T1000 (cell line): ENCODE results near the gene TMEM154.

Experiments
- DNase-seq: peaks from one replicate; lab custom pipeline; 2025; ENCODE audit warnings: mixed read lengths; lab: John Stamatoyannopoulos, UW

The TMEM154 gene

DNA sequence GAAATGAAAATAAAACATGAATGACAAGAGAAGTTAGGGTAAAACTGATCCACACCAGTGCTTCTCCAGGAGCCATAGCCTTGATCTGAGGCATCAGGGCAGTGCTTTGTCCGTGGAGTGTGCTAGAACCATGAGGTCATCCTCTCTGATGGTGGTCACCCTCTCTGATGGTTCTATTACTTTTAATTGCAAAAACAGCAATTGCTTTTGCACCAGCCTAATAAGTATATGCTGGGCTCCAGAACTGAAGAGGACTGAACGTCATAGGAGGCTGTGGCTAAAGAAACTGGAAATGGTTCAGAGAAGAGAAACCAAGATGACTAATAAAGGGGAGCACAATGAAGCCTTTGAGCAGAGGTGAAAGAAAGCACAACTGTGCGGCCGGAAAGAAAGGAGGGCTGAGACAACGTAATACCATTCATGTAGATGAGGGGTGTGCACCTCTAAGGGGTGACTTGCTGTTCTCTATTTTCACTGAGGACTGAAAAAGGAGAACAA lies 17.0 kb upstream of the TMEM154 start:
- DNase-seq = no peak

DNA sequence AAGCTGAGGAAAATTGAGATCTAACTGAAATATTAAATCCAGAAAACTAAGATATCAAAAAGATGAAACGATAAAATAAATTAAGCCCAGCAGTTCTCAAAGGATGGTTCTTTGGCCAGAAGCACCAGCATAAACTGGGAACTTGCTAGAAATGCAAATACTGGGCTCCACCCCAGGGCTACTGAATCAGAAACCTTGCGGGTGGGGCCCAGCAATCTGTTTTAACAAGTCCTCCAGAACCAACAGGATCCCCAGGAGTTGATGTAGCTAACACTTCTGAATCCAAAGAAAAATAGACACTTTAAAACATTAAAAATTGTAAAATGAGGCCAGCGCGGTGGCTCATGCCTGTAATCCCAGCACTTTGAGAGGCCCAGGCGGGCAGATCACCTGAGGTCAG lies 14.1 kb upstream of the TMEM154 start:
- no peak for DNase-seq

DNA sequence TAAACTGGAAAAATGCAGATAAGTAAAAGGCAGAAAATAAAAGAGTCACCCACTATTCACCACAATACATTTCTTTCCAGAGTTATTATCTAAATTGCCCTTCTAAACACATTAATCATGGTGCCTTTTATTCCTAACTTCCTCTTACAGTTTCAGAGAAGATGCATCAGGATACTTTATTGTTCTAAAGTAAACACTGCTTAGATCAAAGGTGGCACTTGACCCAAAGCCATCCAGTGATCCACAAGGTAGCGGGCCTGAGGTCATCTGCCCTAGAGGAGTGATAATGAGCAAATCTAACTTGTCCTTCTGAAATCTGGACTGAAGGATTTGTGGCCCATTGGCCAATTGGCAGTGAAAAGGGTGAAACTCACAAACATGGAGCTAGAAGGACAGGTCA lies 12.0 kb upstream of the TMEM154 start:
- DNase-seq = no peak

DNA sequence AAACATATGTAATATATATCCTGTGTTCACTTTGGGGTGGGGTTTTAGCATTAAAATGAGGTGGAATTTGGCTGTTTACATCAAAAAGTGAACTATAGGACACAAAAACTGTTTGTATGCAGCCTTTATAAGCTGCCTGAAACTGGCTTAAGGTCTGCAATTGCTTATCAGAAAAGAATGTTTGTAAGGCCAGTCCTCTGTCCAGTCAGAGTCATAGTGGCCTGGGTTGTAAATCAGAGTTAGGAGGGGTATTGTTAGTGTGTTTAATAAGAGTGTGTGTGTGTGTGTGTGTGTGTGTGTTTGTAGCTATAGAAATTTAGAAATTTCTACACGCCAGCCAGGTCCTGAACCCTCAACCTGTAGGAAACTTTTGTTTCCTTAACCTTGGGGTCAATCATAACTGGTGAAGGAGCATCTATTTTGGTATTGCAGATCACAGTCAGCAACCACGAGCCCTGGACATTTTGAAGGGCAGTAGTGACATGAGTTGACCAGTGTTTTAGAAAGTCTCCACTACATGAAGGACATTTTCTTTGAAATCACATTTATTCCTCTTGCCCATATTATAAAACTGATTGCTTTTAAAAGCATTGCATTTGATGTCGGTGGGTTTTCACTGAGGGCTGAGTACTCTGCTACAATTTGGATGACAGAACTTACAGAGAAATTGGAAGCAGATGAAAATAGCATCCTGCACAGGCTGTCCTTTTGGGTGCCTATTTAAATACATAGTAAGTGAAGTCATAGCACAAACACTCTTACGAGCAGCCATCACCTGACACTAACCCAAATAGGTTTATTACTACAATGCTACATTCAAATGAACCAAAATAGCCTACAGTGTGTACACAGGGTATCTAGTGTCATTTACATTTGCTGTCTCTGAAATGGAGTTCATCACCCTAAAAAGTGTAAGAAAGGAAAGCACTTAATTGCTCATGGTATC lies 11.2 kb upstream of the TMEM154 start:
- no peak for DNase-seq

DNA sequence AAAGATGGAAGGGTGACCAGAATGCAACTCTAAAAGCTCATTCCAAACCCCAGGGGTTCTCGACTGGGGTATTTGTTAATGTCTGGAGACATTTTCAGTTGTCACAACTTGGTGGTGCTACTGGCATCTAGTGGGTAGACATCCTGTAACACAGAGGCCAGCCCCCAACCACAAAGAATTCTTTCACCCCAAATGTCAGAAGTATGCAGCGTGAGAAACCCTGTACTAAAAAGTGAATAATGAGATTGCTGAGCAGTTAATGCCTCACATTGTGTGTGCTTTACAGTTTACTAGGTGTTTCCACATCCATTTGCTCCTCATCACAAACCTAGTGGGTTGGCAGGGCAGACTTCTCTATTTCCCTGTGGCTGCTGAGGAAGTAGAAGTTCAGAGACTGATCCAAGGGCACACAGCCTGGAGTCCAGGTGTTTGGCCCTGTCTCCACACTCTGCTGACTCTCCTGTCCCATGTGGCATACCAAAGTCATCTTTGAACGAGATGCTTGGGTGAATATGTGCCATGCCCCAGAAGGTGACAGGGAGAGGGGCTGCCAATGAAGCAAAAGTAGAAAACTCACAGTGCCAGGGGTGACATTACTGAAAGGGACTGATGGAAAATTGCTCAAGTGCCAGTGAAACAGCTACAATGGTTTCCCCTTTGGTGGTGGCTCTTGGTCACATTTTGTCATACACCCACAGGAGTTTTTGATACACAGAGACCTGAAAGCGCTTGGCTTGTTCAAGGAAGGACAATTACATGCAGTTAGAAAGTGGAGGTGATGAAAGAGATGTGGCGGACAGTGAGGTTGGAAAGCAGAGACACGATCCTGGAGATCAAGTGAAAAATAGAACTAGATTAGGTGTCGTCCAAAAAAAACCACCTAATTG lies 10.1 kb upstream of the TMEM154 start:
- no peak for DNase-seq

DNA sequence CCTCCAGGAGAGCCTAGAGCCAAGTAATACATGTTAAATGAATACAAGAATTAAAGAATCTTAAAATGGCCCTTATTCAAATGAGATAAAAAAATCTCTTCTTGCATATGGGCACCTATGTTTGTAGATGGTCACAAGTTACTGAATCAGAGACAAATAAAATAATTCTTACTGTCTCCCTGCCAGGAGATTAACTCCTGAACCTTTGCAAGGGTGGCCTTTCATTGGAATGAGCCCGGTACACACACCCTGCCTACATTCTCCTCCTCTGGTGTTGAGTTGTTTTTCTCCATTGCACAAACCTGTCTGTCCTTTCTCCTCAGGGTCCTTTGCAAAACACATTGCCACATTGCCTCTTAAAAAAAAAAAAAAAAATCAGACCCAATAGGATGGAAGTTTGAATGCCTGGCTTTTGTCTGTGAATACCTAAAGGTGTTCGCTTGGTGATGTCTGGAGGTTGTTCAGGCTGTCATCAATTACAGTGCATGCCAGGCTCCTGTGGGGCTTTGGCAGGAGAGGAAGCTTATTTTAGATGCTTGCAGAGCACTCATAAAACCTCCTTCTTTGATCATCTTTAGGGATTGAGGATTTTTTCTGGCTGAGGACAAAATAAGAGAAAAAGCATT lies 8.3 kb upstream of the TMEM154 start:
- no peak for DNase-seq

DNA sequence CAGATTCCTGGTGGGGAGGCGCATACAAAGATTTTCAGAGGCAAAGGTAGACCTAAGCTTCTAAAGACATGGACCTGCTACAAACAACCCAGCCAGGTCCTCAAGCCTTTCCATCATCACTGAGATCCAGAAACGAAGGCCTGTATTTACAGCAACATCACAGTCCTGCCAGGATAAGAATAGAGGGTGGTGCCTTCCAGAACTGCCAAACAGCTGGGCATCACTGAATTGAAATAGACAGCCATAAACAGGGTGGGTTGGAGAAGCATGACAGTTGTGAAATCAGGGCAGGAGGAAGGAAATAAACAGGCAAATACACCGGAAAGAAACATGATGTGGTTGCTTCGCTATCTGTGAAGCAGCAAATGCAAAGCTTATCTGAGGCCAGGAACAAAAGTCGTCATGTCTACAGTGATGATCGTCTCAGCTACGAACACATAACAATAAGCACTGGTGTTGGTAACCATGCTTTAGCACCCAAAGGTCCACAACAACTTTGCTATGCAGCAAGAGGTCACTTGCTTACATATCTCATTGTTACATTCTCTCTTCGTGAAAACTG lies 6.7 kb upstream of the TMEM154 start:
- no peak for DNase-seq

DNA sequence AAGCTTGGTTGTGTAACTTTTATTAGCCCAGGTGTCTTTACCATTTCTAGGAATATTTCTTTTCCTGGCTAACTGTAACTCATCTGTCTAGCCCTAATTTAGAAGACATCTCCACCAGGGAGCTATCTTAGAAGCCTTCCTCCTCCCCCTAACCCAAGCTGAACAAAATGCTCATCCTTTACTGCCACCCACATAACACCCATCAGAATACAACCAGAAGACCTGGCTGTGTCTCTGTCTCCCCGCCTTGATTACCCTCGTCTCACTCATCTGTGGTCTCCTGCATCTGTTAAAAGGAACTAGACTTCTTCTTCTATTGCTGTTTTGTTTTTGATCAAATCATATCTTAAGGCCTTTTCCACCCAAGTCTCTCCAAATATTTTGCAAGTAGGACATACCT lies 4.8 kb upstream of the TMEM154 start:
- no peak for DNase-seq

DNA sequence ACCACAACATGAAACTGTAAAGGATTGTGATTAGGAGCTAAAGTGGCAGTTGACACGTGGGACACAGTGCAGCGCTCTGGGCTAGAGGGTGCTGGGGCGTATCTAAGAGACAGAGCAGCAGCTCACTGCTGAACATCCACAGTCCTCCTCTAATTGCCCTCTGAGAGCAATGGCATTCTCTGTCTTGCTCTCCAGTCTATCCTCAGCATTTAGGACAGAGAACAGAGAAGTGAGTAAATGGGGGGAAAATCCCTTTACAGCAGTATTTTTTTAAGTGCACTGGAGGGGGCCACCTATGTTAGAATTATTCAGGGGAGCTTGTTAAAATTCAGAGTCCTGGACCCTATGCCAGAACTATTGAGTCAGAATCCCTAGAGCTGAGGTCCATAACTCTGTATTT lies 4.2 kb upstream of the TMEM154 start:
- DNase-seq = no peak

DNA sequence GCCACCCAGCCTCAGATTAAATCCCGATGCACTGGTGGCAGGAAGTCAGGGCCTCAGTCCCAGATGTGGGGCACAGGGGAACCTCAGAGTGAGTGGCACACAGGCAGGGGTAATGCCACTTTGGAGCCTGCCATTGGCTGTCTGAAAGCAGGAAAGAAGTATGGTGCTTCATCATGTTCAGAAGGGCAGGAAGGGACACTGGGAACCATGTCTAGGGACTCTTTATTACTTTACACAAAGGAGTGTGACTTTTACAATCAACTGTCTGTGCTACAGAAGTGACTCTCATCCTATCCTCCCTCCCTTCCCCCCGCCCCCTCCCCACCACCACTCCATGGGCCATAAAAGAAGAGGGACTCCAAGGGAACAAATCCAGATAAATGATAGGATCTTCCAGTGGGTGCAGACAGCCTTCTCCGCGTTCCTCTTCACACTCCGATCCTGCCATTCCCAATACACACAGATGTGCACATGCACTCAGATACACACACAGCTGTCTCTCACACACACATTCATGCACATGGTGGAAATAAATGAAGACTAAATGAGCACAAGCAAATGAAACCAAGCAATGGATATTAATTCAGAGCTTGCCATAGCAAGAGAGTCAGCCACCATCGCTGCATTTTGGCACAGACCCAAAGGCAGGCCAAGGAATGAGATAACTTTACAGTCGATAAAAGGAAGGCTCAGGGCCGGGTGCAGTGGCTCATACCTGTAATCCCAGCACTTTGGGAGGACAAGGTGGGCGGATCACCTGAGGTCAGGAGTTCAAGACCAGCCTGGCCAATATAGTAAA lies 2.5 kb upstream of the TMEM154 start:
- DNase-seq = no peak

DNA sequence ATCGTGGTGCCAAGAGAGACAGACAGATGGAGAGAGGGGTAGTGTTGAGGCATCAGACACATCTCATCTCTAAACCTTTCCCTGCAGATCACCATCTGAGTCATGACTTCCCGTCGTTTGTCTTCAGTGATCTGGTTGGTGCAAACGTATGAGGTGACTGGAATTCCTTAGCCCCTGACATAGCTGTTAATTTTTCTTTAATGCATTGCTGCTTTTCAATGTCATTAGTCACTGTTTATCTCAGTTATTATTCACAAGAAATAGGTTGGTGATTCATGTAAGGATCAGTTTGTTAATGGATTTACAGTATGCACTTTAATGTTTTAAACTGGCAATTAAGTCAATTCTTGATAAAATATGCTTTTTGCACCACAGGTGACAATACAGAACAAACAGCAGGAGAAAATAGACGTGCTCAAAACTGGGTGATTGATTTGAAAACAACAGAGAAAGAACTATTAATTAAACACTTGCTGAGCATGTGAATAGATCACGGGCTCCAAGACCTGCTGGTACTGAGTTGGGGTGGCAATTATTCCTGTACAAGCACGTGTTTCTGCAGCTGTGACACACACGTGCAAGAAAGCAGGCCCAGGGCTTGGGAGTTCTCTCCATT lies 1.3 kb upstream of the TMEM154 start:
- DNase-seq = no peak

DNA sequence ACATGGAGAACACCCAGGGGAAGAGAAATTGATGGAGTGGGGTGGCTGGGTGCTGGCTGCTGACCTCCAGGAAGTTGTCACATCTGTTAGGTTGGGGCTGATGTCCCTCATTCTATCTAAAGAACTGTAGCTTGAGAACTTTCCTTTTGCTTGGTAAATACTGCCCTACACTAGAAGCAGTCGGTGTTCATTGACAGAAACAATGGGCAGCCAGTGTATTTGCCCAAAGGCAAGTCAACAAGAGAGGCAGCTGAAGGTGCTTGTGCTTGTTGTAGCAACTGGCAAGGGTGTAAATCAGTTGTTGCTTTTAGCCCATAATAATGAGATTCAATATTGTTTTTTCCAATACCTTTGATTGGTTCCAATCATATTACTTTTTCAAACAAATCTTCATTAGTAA lies 956 bp downstream of the TMEM154 start:
- DNase-seq = no peak

DNA sequence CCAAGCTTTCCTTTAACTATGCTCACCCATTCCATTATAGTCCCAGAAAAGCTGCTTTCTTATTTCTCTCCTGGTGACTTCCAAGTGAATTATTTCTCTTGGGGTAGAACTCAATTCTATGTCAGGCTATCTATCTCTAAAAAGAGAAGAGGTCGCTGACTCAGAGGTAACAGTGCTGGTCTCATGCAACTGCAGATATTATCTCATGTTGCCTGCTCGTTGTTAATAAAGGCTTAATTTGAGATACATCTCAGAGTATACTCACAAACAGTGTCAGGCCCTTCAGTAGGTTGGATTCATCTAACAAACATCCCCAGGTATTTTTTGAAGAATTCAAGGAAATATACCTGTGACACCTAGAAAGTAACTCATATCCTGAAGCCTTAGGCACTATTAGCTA lies 2.7 kb downstream of the TMEM154 start:
- no peak for DNase-seq

DNA sequence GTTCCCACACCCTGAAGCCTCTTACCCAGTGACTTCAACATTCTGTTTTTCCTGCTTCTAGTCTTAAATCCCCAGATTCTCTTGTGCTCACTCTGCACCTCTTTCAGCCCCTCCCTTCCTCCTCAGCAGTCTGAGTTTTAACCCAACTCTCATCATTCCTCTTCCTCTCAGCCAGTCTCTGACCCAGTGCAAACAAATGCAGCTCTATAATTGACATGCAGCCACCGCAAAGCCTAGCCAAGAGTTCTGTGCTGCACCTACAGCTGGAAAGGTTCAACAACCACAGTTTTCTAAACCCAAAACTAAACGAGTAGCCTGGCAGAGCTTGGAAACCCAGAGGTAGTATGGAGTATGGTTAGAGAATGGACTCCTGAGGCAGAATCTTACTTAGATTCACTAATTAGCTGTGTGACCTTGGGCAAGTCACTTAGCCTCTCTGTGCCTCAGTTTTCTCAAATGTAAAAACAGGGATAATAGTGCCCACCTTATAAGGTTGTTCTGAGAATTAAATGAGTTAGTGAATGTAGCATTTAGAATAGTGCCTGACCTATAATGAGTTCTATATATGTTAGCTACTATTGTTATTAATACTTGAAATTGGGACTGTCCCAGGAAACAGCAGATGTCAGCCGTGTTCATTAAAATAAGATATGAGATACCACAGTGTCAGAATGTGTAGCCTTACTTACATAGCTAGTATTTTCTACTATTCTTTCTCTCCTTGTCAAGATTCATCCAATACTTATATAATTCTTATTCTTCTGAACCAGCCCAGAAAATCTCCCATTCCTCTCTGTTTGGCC lies 3.5 kb downstream of the TMEM154 start:
- DNase-seq = no peak

DNA sequence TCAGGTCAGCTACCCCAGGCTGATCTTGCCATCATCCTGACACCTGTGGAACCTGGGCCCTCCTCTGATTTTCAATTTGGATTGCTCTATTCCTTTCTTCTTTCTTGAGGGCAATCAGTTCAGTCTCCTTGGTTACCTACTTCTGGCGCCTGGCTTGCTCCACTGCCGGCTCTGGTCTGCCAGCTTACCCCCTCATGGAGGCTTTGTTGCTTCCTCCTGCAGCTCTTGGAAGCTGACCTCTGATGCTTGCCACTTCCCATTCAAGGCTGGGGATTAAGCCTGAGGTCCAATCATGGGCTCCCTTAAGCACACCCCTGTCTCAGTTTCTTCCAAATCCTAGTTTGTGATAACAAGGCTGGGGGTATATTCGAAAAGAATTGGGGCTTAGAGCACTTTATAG lies 5.4 kb downstream of the TMEM154 start:
- DNase-seq = no peak

DNA sequence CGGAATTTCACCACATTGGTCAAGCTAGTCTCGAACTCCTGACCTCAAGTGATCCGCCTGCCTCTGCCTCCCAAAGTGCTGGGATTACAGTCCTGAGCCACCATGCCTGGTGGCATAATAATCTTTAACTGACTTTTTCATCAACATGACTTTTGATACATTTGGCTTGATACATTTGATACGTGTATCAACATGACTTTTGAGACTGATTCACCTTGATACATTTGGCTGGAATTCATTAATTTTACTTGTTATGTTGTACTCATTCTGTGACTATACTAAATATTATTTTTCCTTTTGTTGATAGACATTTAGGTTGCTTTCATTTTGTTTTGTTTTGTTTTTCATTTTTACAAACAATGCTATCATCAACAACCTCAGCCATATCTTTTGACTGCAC lies 6.3 kb downstream of the TMEM154 start:
- DNase-seq = no peak

DNA sequence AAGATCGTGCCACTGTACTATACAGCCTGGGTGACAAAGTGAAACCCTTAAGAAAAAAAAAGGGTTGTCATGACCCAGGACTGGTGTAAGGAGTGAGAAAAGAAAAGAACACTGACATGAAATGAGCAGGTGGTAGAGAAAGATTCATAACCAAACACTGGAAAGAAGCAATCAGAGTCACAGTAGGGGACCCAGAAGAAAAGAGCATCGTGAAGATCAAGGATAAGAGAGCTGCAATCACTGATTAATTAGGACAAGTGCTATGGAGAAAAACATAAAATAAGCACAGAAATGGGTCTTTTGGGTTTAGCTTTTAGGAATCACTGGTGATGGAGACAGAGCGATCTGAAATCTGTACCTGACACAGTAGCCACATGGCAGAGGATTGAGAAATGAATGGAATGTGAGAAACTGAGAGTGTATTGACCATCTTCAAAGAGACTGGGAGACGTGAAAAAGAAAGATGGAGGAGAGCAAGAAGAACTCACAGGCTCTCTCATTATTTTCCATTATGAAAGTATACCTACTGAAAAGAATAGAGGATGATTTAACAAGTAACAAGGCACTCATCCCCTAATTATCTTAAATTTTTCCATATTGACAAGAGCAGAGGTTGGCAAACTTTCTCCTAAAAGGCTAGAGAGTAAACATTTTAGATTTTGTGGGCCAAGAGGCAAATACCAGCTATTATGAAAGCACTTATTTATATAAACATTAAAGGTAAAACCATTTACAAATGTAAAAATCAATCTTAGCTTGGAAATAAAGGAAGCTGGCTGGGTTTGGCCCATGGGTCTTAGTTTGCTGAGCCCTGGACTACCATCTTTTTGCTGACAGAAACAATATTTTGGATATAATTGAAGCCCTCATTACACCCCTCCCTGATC lies 7.3 kb downstream of the TMEM154 start:
- DNase-seq = no peak

DNA sequence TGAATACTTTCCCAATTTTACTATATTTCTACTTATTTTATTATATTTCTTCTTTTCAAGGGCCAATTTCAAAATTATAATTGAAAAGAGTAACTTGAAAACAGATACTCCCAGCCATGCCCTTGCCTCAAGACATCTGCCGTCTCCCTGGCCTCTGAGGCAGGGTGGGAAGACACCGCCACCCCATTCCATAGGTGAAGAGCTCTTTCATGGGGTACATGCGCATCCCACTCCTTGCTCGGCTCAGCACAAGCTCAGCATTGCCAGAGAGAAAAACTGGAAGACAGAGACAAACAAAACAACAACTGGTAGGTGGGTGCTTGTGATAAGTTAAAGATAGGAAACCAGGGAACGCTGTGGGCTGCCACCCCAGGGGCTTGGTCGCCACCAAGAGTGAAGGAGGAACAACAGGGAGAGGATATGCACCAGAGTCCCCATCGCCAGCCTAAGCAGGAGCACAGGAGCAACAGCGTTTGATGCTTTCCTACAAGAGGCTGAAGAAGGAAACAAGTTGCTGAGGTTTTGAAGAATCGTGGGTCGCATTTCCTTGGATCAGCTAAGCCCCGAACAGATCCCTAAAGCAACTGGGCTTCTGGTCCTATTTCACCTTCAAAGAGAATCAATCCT lies 11.3 kb downstream of the TMEM154 start:
- DNase-seq = no peak
